ELR (cell line): Measurements from ENCODE around the gene ZC3H14.

ENCODE experiments used
- DNase-seq: peaks from one replicate; pipeline ENCODE4 v3.0.0-alpha.2; 2015; ENCODE audit warnings: low read depth

Gene ZC3H14

GRCh38 chr14:88604212-88604611 is 41.4 kb downstream of the ZC3H14 start:
- DNase-seq, result no peak

GRCh38 chr14:88605594-88605993 is 42.8 kb downstream of the ZC3H14 start:
- no peak for DNase-seq

GRCh38 chr14:88607829-88608228 is 45.0 kb downstream of the ZC3H14 start:
- DNase-seq, result no peak

- peak; percentile 64 for DNase-seq
These were observed 49.0 kb downstream of the ZC3H14 start for GRCh38 chr14:88611878-88612277.

- peak; percentile 17 for DNase-seq
These were observed 50.1 kb downstream of the ZC3H14 start for GRCh38 chr14:88612981-88613380.

GRCh38 chr14:88613552-88614010 is 50.7 kb downstream of the ZC3H14 start:
- peak; percentile 87 for DNase-seq

GRCh38 chr14:88614218-88614907 is 51.5 kb downstream of the ZC3H14 start:
- peak; percentile 74 for DNase-seq

- DNase-seq, result no peak
These were observed 53.9 kb downstream of the ZC3H14 start for GRCh38 chr14:88616697-88617096.

- no peak for DNase-seq
These were observed 54.6 kb downstream of the ZC3H14 start for GRCh38 chr14:88617479-88617878.

GRCh38 chr14:88618476-88618875 is 55.6 kb downstream of the ZC3H14 start:
- no peak for DNase-seq

- no peak for DNase-seq
These were observed 58.3 kb downstream of the ZC3H14 start for GRCh38 chr14:88621100-88621499.

GRCh38 chr14:88625671-88626070 is 62.8 kb downstream of the ZC3H14 start:
- no peak for DNase-seq

- no peak for DNase-seq
These were observed 65.2 kb downstream of the ZC3H14 start for GRCh38 chr14:88628033-88628432.

- DNase-seq, result no peak
These were observed 65.6 kb downstream of the ZC3H14 start for GRCh38 chr14:88628462-88628861.

- DNase-seq, result no peak
These were observed 67.7 kb downstream of the ZC3H14 start for GRCh38 chr14:88630565-88630964.

GRCh38 chr14:88631091-88631490 is 68.3 kb downstream of the ZC3H14 start:
- no peak for DNase-seq

- no peak for DNase-seq
These were observed 69.7 kb downstream of the ZC3H14 start for GRCh38 chr14:88632512-88632911.

- no peak for DNase-seq
These were observed 76.4 kb downstream of the ZC3H14 start for GRCh38 chr14:88639221-88639620.

GRCh38 chr14:88660056-88660455 is 97.2 kb downstream of the ZC3H14 start:
- DNase-seq, result no peak

GRCh38 chr14:88667555-88668273 is 104.9 kb downstream of the ZC3H14 start:
- peak; percentile 77 for DNase-seq

- no peak for DNase-seq
These were observed 105.7 kb downstream of the ZC3H14 start for GRCh38 chr14:88668448-88669116.

GRCh38 chr14:88669346-88669745 is 106.5 kb downstream of the ZC3H14 start:
- DNase-seq, result no peak
